8988T (cell line): ENCODE measurements around the gene RAB43.
"Not testable (repeated sequence)": the region's sequence is repeated elsewhere in the genome, so short reads cannot be mapped to it uniquely, and the experiment has no call there.

ENCODE experiments used
- DNase-seq: peaks from one replicate; pipeline ENCODE4 v3.0.0; 2011

The RAB43 gene

GRCh38 chr3:129087138-129087702 is 34.4 kb downstream of the RAB43 start:
- no peak for DNase-seq

DNA sequence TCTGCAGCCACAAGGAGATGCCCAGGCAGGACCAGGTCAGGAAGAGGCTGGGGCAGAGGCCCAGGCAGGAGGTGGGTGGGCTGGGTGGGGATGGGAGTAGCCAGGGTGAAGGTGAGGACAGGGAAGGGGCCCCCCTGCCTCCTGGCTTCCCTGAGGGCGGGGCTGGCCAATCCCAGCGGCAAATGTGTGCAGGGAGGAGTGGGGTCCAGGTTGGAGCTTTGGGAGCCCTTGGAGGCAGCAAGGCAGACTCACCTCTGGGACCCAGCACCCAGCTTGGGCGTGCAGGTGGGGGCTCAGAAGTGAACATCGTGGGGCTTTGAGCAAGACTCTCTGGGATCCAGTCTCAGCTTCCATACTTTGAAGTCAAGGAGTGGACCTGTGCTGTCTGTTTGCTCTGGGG is 35.8 kb downstream of the RAB43 start:
- DNase-seq: no peak

DNA sequence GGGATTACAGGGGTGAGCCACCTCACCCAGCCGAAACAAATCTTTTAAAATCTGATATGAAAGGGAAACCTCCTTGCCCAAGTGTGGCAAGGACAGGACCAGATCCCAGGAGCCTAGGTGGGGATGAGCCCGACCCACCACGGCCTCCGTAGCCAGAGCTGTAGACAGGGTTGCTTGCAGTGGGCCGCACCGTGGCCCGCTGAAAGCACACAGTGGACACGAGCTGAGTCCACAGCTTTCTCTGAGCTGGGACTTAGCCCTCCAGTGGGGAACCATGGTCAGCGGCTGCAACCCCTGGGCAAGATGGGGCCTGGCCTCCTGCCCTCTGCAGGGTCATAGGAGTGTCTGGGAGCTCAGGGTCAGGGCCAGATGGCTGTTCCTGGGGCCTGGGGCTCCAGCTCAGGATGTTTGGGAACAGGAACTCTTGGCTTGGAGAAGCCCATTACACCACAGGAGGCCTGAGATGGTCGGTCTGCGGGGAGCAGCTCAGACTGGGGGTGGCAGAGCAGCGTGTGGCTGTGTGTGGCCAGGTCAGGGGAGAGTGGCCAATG is 36.4 kb downstream of the RAB43 start:
- no peak for DNase-seq

DNA sequence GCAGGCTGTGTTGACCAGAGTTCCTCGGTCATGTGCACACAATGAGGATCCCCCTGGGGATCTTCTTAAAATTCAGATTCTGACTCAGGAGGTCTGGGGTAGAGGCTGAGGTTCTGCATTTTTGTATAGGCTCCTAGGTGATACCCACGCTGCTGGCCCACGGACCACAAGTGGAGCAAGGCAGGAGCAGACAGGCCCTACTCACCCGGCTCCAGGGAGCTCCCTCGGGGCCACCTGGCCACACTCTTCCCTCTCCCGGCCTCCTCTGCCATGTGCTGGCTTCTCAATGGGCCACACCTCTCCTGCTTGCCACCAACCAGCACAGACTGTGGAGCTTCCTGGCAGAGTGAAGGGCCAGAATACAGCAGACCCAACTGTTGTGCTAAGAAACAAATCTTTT is 37.1 kb downstream of the RAB43 start:
- no peak for DNase-seq

DNA sequence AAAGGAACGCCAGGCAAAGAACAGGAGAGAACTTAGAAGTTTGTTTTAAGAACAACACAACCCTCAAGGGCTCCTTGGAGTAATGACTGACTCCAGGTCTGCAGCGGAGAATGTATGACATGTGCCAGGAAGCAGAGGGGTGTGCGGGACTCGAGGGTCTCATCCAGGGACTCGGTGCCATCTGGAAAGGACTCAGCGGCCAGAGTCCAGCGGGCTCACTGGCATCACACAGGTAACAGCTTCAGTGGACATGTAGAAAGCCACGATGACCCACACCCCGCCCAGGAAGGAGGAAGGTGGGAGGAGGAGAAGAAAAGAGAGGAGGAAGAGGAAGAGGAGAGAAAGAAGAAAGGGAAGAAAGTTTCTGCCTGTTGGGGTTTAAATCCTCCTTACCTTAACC is 39.6 kb downstream of the RAB43 start:
- DNase-seq: no peak

DNA sequence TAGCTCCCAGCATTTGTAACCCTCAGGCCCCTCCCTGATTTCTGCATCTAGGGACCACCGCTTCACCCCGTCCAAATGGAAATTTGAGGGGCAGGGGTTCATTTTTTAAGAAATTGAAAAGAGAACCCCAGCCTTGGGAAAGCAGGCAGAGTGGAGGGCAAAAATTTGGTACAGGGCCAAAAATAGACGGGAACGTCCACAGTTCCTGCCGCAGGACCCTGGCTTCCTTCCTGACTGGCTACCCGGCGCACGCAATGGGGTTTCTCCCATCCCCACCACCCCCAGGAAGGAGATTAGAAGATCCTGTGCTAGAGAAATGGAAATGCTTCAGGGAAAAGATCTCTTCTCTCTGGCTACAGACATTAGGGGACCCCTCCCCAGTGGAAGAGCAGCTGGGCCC is 40.1 kb downstream of the RAB43 start:
- DNase-seq: no peak

GRCh38 chr3:129078510-129078909 is 43.1 kb downstream of the RAB43 start:
- DNase-seq: no peak

DNA sequence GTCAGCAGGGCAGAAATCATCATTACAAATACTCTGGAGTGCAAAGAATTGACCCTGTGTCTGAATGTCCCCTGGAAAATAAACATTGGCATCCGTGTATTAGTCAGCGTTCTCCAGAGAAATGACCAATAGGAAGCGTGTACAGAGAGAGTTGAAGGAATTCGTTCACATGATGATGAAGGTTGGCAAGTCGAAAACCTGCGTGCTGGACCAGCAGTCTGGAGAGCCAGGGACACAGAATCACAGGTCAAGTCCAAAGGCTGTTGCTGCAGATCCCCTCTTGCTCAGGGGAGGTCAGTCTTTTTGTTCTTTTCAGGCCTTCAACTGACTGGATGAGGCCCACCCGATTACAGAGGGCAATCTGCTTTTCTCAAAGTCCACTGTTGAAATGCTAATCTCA is 44.4 kb downstream of the RAB43 start:
- no peak for DNase-seq

DNA sequence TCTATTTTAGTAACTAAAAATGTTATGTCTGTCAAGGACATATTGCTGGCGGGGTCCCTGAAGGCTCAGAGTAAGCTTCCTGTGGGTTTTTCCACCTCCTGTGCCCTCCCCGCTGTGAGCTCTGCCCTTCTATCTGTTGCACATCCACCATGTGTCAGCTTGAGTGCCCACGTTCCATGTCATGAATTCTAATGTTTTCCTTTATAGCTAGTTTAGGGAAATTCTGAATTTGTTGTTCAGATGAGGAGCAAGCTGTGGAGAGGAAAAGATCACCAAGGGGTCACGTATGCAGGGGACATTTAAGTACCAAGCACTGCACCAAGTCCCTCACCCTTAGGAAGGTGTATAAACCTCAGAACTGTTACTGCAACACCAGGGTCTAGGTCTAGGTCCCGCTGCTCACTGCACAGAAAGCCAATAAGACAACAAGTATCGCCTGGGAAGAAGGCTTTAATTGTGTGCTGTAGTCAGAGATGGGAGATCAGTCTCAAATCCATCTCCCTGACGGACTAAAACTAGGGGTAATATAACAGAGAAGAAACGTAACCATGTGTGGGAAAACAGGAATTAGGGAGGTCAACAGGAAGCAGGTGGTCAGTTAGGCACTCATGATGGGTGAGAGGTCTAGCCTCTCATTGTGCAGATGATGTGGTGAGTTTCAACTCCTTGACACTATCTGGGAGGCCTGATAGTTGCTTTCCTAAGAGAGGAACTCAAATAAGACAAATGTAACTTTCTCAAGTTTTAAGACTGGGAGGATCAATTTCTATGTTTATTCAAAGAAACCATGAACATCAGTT is 51.3 kb downstream of the RAB43 start:
- DNase-seq: no peak

DNA sequence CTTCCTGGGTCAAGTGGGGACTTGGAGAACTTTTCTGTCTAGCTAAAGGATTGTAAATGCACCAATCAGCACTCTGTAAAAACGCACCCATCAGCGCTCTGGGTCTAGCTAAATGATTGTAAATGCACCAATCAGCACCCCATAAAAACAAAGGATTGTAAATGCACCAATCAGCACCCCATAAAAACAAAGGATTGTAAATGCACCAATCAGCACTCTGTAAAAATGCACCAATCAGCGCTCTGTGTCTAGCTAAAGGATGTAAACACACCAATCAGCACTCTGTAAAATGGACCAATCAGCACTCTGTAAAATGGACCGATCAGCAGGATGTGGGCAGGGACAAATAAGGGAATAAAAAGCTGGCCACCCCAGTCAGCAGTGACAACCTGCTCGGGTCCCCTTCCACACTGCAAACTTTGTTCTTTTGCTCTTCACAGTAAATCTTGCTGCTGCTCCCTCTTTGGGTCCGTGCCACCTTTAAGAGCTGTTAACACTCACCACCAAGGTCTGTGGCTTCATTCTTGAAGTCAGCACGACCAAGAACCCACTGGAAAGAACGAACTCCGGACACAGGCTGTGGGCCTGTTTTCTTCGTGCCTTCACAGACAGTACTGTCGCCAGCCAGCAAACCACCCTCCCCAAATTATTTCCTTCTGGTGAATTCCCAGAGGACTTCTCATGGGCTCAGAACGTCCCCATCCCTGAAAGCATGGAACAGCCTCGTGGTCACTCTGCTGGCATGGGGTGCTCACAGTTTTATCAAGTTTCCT is 52.1 kb downstream of the RAB43 start:
- not testable (repeated sequence) for DNase-seq

GRCh38 chr3:129068291-129068886 is 53.2 kb downstream of the RAB43 start:
- no peak for DNase-seq

GRCh38 chr3:129067719-129068118 is 53.9 kb downstream of the RAB43 start:
- not testable (repeated sequence) for DNase-seq

- no peak for DNase-seq
These were observed 55.9 kb downstream of the RAB43 start for GRCh38 chr3:129065720-129066073.

GRCh38 chr3:129065016-129065719 is 56.4 kb downstream of the RAB43 start:
- DNase-seq: no peak

- DNase-seq: no peak
These were observed 57.6 kb downstream of the RAB43 start for GRCh38 chr3:129063841-129064482.

DNA sequence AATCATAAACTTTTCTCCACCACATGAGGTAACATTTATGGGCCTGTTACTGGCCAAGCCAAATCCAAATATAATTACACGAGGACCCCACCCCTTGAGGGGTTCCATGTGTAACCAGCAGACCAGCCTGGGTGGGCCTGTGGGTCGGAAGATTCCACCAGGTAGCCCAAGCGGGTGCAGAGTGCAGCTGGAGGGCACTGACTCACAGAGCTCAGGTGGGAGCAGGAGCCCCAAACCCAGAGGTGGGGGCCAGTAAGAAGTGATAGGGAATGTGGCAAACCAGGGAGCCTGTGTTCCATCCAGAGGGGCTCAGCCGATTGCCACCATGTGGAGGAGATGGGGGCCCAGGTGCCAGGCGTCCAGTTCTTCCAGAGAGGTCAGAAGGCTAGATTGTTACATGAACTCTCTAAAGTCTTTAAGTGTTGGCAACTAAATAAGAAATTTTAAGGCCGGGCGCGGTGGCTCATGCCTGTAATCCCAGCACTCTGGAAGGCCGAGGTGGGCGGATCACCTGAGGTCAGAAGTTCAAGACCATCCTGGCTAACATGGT is 58.4 kb downstream of the RAB43 start:
- no peak for DNase-seq

- DNase-seq: no peak
These were observed 59.4 kb downstream of the RAB43 start for GRCh38 chr3:129061888-129062834.

DNA sequence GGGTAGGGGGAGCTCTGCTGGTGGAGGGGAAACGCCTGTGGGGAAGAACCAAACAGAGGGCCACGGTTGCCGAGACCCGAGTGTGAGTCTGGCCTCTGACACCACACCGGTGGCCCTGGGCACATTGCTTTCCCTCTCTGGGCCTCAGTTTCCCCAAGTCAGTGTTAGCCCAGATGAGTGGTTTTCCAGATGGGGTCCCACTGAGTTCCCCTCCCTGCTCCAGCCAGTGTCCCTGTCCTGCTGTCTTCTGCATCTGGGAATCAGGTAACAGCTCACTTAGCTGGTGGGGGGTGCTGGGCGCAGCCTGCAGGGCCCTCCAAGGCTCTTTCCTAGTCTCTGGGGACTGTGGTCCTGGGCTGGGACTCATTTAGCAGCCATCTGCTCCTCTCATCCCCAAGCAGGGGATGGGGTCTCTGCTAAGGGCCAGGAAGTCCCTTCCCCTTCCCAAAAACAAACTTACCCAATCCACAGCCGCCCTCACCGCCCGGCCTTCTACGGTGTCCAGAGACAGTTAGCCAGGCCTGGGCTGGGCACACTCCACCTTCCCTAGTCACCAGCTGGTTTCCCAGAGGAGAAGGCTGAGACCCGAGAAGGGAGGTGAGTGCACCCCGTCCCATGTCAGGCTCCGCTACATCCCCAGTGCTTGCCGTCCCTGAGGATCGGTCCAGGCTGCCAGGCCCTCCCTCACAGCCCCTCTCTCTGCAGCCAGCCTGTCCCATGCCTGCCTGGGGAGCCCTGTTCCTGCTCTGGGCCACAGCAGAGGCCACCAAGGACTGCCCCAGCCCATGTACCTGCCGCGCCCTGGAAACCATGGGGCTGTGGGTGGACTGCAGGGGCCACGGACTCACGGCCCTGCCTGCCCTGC is 60.3 kb downstream of the RAB43 start:
- no peak for DNase-seq

- no peak for DNase-seq
These were observed 61.2 kb downstream of the RAB43 start, which contains the start of gene GP9 for GRCh38 chr3:129060276-129061022. Gene GP9 (plus strand): TSS chr3:129060779. CDS start chr3:129061740, 961 bp downstream.
